Trophoblast cell (in vitro differentiated cells and primary cell): Measurements from ENCODE around the gene PRG3. TPM values are rescaled to one million over a fixed set of nuclear protein-coding genes. Genes with fewer than 3 reads are reported as not detected.

Experiments used
- DNase-seq, 2 donors: peaks; one replicate each; pipeline ENCODE4 v3.0.0-alpha.2; 2016
- H2AFZ ChIP-seq: 2 replicates; pipeline ENCODE4 v1.6.1; 2013; ENCODE audit warnings: low read length, moderate library complexity, mild to moderate bottlenecking; ENCODE audit not compliant: insufficient read depth, poor library complexity
- H2AK5ac ChIP-seq: 2 replicates; pipeline ENCODE4 v1.6.1; 2013; ENCODE audit warnings: mild to moderate bottlenecking, low read length
- H2BK120ac ChIP-seq: 2 replicates; pipeline ENCODE4 v1.6.1; 2013; ENCODE audit warnings: low read length, mild to moderate bottlenecking, moderate library complexity; ENCODE audit not compliant: insufficient read depth, poor library complexity
- H2BK12ac ChIP-seq: 2 replicates; pipeline ENCODE4 v1.6.1; 2013; ENCODE audit warnings: mild to moderate bottlenecking, low read length, moderate library complexity
- H2BK5ac ChIP-seq: 2 replicates; pipeline ENCODE4 v1.6.1; 2013; ENCODE audit warnings: low read length, low read depth, moderate library complexity, mild to moderate bottlenecking; ENCODE audit not compliant: poor library complexity
- H3K14ac ChIP-seq: 2 replicates; pipeline ENCODE4 v1.6.1; 2013; ENCODE audit warnings: mild to moderate bottlenecking, low read length
- H3K18ac ChIP-seq: 2 replicates; pipeline ENCODE4 v1.6.1; 2013; ENCODE audit warnings: mild to moderate bottlenecking, low read length
- H3K23ac ChIP-seq: 2 replicates; pipeline ENCODE4 v1.6.1; 2013; ENCODE audit warnings: low read length
- H3K27ac ChIP-seq: 2 replicates; pipeline ENCODE4 v1.5.1; 2013; ENCODE audit warnings: low read depth, mild to moderate bottlenecking, inconsistent platforms, low read length, moderate library complexity
- H3K27me3 ChIP-seq: 2 replicates; pipeline ENCODE4 v1.6.1; 2013; ENCODE audit warnings: inconsistent platforms, mild to moderate bottlenecking, low read length, moderate library complexity; ENCODE audit not compliant: insufficient read depth
- H3K36me3 ChIP-seq, 2 experiments: 1 replicate in 1 of 2; 2 replicates in 1 of 2; pipeline ENCODE4 v1.6.1; 2013; ENCODE audit warnings: low read length in 2 of 2, mild to moderate bottlenecking in 2 of 2, moderate library complexity in 1 of 2; ENCODE audit not compliant: insufficient read depth in 2 of 2, control insufficient read depth in 1 of 2
- H3K4ac ChIP-seq: 2 replicates; pipeline ENCODE4 v1.6.1; 2013; ENCODE audit warnings: low read depth, mild to moderate bottlenecking, low read length, moderate library complexity
- H3K4me1 ChIP-seq, 2 experiments: 1 replicate in 1 of 2; 2 replicates in 1 of 2; pipeline ENCODE4 v1.6.1; 2013; ENCODE audit warnings: low read length in 2 of 2, mild to moderate bottlenecking in 2 of 2, moderate library complexity in 1 of 2; ENCODE audit not compliant: insufficient read depth in 2 of 2, control insufficient read depth in 1 of 2
- H3K4me2 ChIP-seq: 2 replicates; pipeline ENCODE4 v1.6.1; 2013; ENCODE audit warnings: inconsistent platforms, mild to moderate bottlenecking, low read length, moderate library complexity
- H3K4me3 ChIP-seq: 2 replicates; pipeline ENCODE4 v1.5.1; 2013; ENCODE audit warnings: mild to moderate bottlenecking, low read depth, low read length, inconsistent platforms
- H3K79me1 ChIP-seq: one replicate; pipeline ENCODE4 v1.6.1; 2013; ENCODE audit warnings: low read length
- H3K79me2 ChIP-seq: 2 replicates; pipeline ENCODE4 v1.6.1; 2013; ENCODE audit warnings: low read length, mild to moderate bottlenecking; ENCODE audit not compliant: control insufficient read depth, insufficient read depth, poor library complexity
- H3K9ac ChIP-seq: 2 replicates; pipeline ENCODE4 v1.6.1; 2013; ENCODE audit warnings: mild to moderate bottlenecking, low read length
- H3K9me3 ChIP-seq: 2 replicates; pipeline ENCODE4 v1.6.1; 2013; ENCODE audit warnings: low read depth, mild to moderate bottlenecking, control low read depth, inconsistent platforms, low read length; ENCODE audit not compliant: insufficient read depth
- H4K12ac ChIP-seq: 2 replicates; pipeline ENCODE4 v1.6.1; 2013; ENCODE audit warnings: low read depth, mild to moderate bottlenecking, low read length, moderate library complexity
- H4K8ac ChIP-seq: 2 replicates; pipeline ENCODE4 v1.6.1; 2013; ENCODE audit warnings: low read depth, mild to moderate bottlenecking, low read length, moderate library complexity
- H4K91ac ChIP-seq: one replicate; pipeline ENCODE4 v1.6.1; 2013; ENCODE audit warnings: low read depth, mild to moderate bottlenecking, low read length, moderate library complexity
- WGBS: extraction: QIAGEN DNeasy Blood & Tissue Kit; methylation state at CpG from one replicate; pipeline ENCODE4 v1.1.7; 2013; ENCODE audit warnings: missing lambda C conversion rate; ENCODE audit not compliant: insufficient read length, insufficient coverage; ENCODE audit errors: extremely low coverage; 5-methylcytosine and 5-hydroxymethylcytosine counted together
- polyA plus RNA-seq: library from polyadenylated mRNA; stranded (reverse); fragments of 200-250 nt; gene quantifications from 2 replicates; pipeline ENCODE4 v1.2.3, GENCODE V29; 2013

Gene PRG3
- polyA plus RNA-seq, result not detected in 2 replicates

GRCh38 chr11:57380975-57381374 lies at the start of gene PRG3:
TSS of gene PRG3 (minus strand) at chr11:57381150. CDS start at chr11:57380708, 442 bp downstream.
- no peak within 1 kb of the TSS for H2AK5ac ChIP-seq
- no peak within 1 kb of the TSS for H3K9ac ChIP-seq
- WGBS, result no CpG with 5 or more reads among the region's 2 CpGs
- no peak within 1 kb of the TSS for H3K4me3 ChIP-seq
- H3K4me2 ChIP-seq, result no peak within 1 kb of the TSS
- no peak for DNase-seq
- H4K91ac ChIP-seq, result no peak within 1 kb of the TSS
- no peaks in the 10 kb centered on the region for H3K79me1 ChIP-seq
- H2AFZ ChIP-seq, result no peak within 1 kb of the TSS
- H3K14ac ChIP-seq, result no peak within 1 kb of the TSS
- no peak within 1 kb of the TSS for H3K27ac ChIP-seq
- H3K27me3 ChIP-seq, result no peaks in the 10 kb centered on the region
- no peaks in the 10 kb centered on the region for H3K4me1 ChIP-seq
- H4K8ac ChIP-seq, result no peak within 1 kb of the TSS
- no peak within 1 kb of the TSS for H3K23ac ChIP-seq
- no peaks in the 10 kb centered on the region for H3K36me3 ChIP-seq
- H3K79me2 ChIP-seq, result no peaks in the 10 kb centered on the region
- H3K18ac ChIP-seq, result no peak within 1 kb of the TSS
- H3K4ac ChIP-seq, result no peak within 1 kb of the TSS
- H4K12ac ChIP-seq, result no peak within 1 kb of the TSS
- peaks cover 2% of the 10 kb centered on the region for H3K9me3 ChIP-seq
- H2BK5ac ChIP-seq, result no peak within 1 kb of the TSS
- no peak within 1 kb of the TSS for H2BK120ac ChIP-seq
- no peak within 1 kb of the TSS for H2BK12ac ChIP-seq

- Histone ChIP-seq H3K27me3 (peaks cover 3% of the 10 kb centered on the region), H4K8ac (no peak overlapping the region), H2BK12ac (no peak overlapping the region), H4K91ac (no peak overlapping the region), H3K79me2 (peaks cover 3% of the 10 kb centered on the region), H2AFZ (no peak overlapping the region), H3K4me2 (no peak overlapping the region), H3K14ac (no peak overlapping the region), H2BK5ac (no peak overlapping the region), H3K79me1 (peaks cover 4% of the 10 kb centered on the region), H3K9me3 (no peaks in the 10 kb centered on the region), H3K23ac (no peak overlapping the region), H4K12ac (no peak overlapping the region), H3K18ac (no peak overlapping the region), H3K9ac (no peak overlapping the region), H2BK120ac (no peak overlapping the region), H3K4me3 (no peak overlapping the region), H3K4ac (no peak overlapping the region), H3K4me1 (peaks cover 13 to 17% of the 10 kb centered on the region in 2 experiments), H2AK5ac (no peak overlapping the region), H3K27ac (no peak overlapping the region), H3K36me3 (no peaks in the 10 kb centered on the region)
- DNase-seq, result no peak
- no CpG with 5 or more reads among the region's 4 CpGs for WGBS
Measured at GRCh38 chr11:57429946-57430345, 49.0 kb upstream of the PRG3 start.

GRCh38 chr11:57428643-57429042 lies 47.7 kb upstream of the PRG3 start:
- DNase-seq, result no peak
- no peak overlapping the region for H3K27ac ChIP-seq
- H4K8ac ChIP-seq, result no peak overlapping the region
- peaks cover 3% of the 10 kb centered on the region for H3K79me2 ChIP-seq
- H3K4me2 ChIP-seq, result no peak overlapping the region
- no peak overlapping the region for H4K12ac ChIP-seq
- H2AFZ ChIP-seq, result no peak overlapping the region
- no peaks in the 10 kb centered on the region for H3K36me3 ChIP-seq
- H3K4me1 ChIP-seq, result peaks cover 13 to 17% of the 10 kb centered on the region in 2 experiments
- H3K4me3 ChIP-seq, result no peak overlapping the region
- no peak overlapping the region for H4K91ac ChIP-seq
- H3K18ac ChIP-seq, result no peak overlapping the region
- H3K27me3 ChIP-seq, result peaks cover 3% of the 10 kb centered on the region
- no peak overlapping the region for H3K4ac ChIP-seq
- H2AK5ac ChIP-seq, result no peak overlapping the region
- no peak overlapping the region for H2BK12ac ChIP-seq
- no peak overlapping the region for H2BK5ac ChIP-seq
- peaks cover 4% of the 10 kb centered on the region for H3K79me1 ChIP-seq
- peaks cover 2% of the 10 kb centered on the region for H3K9me3 ChIP-seq
- H2BK120ac ChIP-seq, result no peak overlapping the region
- H3K9ac ChIP-seq, result no peak overlapping the region
- no CpG with 5 or more reads among the region's 5 CpGs for WGBS
- H3K23ac ChIP-seq, result no peak overlapping the region
- H3K14ac ChIP-seq, result no peak overlapping the region

GRCh38 chr11:57427727-57428082 lies 46.8 kb upstream of the PRG3 start:
- Histone ChIP-seq H4K91ac (no peak overlapping the region), H2AK5ac (no peak overlapping the region), H3K14ac (no peak overlapping the region), H3K79me1 (peaks cover 4% of the 10 kb centered on the region), H3K36me3 (no peaks in the 10 kb centered on the region), H3K79me2 (peaks cover 3% of the 10 kb centered on the region), H3K18ac (no peak overlapping the region), H3K9me3 (peaks cover 2% of the 10 kb centered on the region), H3K4me3 (no peak overlapping the region), H4K12ac (no peak overlapping the region), H3K4ac (no peak overlapping the region), H2BK5ac (no peak overlapping the region), H2BK120ac (no peak overlapping the region), H3K27me3 (peaks cover 3% of the 10 kb centered on the region), H3K23ac (no peak overlapping the region), H3K27ac (no peak overlapping the region), H3K4me2 (no peak overlapping the region), H2BK12ac (no peak overlapping the region), H3K9ac (no peak overlapping the region), H3K4me1 (peaks cover 12 to 17% of the 10 kb centered on the region in 2 experiments), H2AFZ (no peak overlapping the region), H4K8ac (no peak overlapping the region)
- no CpG with 5 or more reads among the region's 8 CpGs for WGBS
- DNase-seq, result no peak
